Calu3 (cell line): ENCODE measurements around the gene PTPRN2. TPM values are rescaled to one million over a fixed set of nuclear protein-coding genes. Genes with fewer than 3 reads are reported as not detected.

Experiments
- BruUV-seq: library from RNA; stranded (reverse); fragments of 400-500 nt; replicated peaks from 2 replicates; lab custom pipeline; 2021; lab: Mats Ljungman, UMichigan
- CTCF ChIA-PET: fragments of 300-600 bp; sonication (Branson Sonifier 250); formaldehyde crosslinking; loops from one replicate; lab custom pipeline; 2022; ENCODE audit warnings: antibody characterized with exemption; lab: Charles Lee
- DNase-seq: peaks from one replicate; pipeline ENCODE4 v3.0.0; 2022
- H3K27ac Mint-ChIP-seq: one replicate; pipeline ENCODE4 v1.8.0; 2022; ENCODE audit warnings: mixed read lengths; ENCODE audit not compliant: unreplicated experiment
- H3K27me3 Mint-ChIP-seq: one replicate; pipeline ENCODE4 v1.8.0; 2022; ENCODE audit warnings: mixed read lengths; ENCODE audit not compliant: unreplicated experiment
- H3K36me3 Mint-ChIP-seq: one replicate; pipeline ENCODE4 v1.8.0; 2022; ENCODE audit warnings: mild to moderate bottlenecking, moderate library complexity, mixed read lengths; ENCODE audit not compliant: insufficient read depth, unreplicated experiment
- H3K4me1 Mint-ChIP-seq: one replicate; pipeline ENCODE4 v1.8.0; 2022; ENCODE audit warnings: mild to moderate bottlenecking, low read depth, mixed read lengths; ENCODE audit not compliant: unreplicated experiment
- H3K4me3 Mint-ChIP-seq: one replicate; pipeline ENCODE4 v1.8.0; 2022; ENCODE audit warnings: mild to moderate bottlenecking, low read depth, moderate library complexity, mixed read lengths; ENCODE audit not compliant: unreplicated experiment
- H3K9me3 Mint-ChIP-seq: one replicate; pipeline ENCODE4 v1.8.0; 2022; ENCODE audit warnings: low read depth, mixed read lengths; ENCODE audit not compliant: unreplicated experiment
- intact Hi-C: fragments of 100-400 bp; cut with micrococcal nuclease; formaldehyde crosslinking; loops from one replicate; pipeline ENCODE4 v1.10.0; 2022; ENCODE audit not compliant: unreplicated experiment
- total RNA-seq: library from RNA; stranded (reverse); gene quantifications from 2 replicates; pipeline ENCODE4 v1.2.3, GENCODE V29; 2022
- TF ChIP-seq, protein P1 (sequence below): fragments of 200-600 bp; IDR thresholded peaks from one replicate; pipeline ENCODE4 v1.8.0; 2022; ENCODE audit warnings: antibody characterized with exemption; ENCODE audit not compliant: unreplicated experiment

The PTPRN2 gene
- total RNA-seq, 1 experiment from 2014 or later: 2.0 TPM

DNA sequence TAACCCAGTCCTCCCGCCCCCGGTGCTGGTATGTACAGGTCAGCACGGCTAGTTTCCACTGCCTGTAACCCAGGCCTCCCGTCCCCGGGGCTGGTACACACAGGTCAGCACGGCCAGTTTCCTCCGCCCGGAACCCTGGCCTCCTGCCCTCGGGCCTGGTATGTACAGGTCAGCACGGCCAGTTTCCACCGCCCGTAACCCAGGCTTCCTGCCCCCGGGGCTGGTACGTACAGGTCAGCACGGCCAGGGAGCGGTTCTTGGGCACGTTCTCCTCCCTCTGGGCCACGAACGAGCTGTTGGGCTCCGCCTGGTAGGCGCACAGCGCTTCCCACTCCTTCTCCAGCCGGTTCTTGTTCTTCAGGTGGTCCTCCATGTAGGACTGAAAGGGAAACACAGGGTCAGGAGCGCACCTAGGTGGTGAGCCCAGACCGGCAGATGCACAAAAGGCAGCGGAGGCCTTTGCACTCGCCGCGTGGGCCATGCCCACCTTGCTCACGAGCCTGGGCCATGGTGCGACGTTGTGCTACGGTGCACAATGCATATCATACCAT, 966.4 kb downstream of the PTPRN2 start:
- peaks cover 3% of the 10 kb centered on the region for H3K9me3 Mint-ChIP-seq
- intact Hi-C loops: no loop called here
- no peak overlapping the region for H3K27ac Mint-ChIP-seq
- H3K36me3 Mint-ChIP-seq: no peaks in the 10 kb centered on the region
- no peak for DNase-seq
- no TSS peak for BruUV-seq
- H3K27me3 Mint-ChIP-seq: no peaks in the 10 kb centered on the region
- H3K4me3 Mint-ChIP-seq: no peak overlapping the region
- H3K4me1 Mint-ChIP-seq: no peaks in the 10 kb centered on the region
- CTCF ChIA-PET: no interaction called here
- TF ChIP-seq, protein P1, sequence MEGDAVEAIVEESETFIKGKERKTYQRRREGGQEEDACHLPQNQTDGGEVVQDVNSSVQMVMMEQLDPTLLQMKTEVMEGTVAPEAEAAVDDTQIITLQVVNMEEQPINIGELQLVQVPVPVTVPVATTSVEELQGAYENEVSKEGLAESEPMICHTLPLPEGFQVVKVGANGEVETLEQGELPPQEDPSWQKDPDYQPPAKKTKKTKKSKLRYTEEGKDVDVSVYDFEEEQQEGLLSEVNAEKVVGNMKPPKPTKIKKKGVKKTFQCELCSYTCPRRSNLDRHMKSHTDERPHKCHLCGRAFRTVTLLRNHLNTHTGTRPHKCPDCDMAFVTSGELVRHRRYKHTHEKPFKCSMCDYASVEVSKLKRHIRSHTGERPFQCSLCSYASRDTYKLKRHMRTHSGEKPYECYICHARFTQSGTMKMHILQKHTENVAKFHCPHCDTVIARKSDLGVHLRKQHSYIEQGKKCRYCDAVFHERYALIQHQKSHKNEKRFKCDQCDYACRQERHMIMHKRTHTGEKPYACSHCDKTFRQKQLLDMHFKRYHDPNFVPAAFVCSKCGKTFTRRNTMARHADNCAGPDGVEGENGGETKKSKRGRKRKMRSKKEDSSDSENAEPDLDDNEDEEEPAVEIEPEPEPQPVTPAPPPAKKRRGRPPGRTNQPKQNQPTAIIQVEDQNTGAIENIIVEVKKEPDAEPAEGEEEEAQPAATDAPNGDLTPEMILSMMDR: no peak

DNA sequence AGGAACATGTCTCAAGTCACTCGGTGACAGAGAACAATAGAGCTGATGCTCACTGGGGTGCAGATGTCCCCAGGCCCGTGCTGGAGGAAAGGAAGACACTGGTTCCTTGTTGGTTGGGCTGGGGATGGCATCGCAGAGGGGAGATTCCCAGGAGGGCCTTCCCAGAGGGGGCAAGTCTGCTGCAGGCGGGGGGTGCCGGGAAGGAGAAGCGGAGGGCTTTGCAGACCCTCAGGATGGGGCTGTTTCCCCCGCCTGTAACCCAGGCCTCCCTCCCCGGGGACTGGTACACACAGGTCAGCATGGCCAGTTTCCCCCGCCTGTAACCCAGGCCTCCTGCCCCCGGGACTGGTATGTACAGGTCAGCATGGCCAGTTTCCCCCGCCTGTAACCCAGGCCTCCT, 967.0 kb downstream of the PTPRN2 start:
- CTCF ChIA-PET: no interaction called here
- TF ChIP-seq, protein P1: no peak
- Mint-ChIP-seq H3K9me3 (peaks cover 3% of the 10 kb centered on the region), H3K4me3 (no peak overlapping the region), H3K36me3 (no peaks in the 10 kb centered on the region), H3K27ac (no peak overlapping the region), H3K4me1 (no peaks in the 10 kb centered on the region), H3K27me3 (no peaks in the 10 kb centered on the region)
- intact Hi-C loops: no loop called here
- BruUV-seq: no TSS peak
- DNase-seq: no peak

DNA sequence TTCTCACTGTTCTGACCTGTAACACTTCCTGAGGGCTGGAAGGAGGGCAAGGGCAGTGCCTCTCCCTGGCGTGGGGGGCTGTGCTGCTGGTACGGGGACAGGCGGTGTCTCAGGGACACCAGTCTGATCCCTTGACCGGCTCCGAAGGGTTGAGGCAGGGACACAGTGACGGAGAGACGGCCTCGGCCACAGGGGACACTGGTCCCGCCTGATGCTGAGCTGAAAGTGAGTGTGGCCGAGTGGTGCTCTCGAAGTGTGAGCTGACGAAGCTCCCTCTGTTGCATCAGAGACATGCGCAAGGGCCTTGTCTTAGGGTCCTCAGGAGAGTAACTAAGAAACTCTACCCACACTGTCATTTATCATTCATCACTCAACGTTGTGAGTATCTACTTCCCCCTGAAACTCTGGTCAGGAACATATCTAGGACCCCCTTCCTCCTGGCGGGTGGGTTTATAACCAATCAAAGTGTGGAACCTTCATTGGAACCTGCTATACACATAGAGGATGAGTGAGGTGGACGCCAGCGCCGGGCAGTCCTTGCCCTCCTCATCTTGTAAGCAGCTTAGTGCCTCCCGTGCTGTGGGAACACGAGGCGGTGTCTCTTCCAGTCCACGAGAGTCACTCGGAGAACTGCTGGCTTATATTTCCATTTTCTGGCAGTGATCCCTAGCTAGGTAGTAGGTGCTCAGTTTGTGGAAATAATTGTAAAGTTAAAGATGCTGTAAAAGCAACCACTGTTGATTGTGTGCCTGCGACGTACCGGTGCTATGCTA, 967.7 kb downstream of the PTPRN2 start:
- TF ChIP-seq, protein P1: no peak
- BruUV-seq: no TSS peak
- Mint-ChIP-seq H3K4me3 (no peak overlapping the region), H3K27ac (no peak overlapping the region), H3K27me3 (no peaks in the 10 kb centered on the region), H3K9me3 (peaks cover 3% of the 10 kb centered on the region), H3K36me3 (no peaks in the 10 kb centered on the region), H3K4me1 (no peaks in the 10 kb centered on the region)
- no peak for DNase-seq
- intact Hi-C loops: no loop called here
- CTCF ChIA-PET: no interaction called here

DNA sequence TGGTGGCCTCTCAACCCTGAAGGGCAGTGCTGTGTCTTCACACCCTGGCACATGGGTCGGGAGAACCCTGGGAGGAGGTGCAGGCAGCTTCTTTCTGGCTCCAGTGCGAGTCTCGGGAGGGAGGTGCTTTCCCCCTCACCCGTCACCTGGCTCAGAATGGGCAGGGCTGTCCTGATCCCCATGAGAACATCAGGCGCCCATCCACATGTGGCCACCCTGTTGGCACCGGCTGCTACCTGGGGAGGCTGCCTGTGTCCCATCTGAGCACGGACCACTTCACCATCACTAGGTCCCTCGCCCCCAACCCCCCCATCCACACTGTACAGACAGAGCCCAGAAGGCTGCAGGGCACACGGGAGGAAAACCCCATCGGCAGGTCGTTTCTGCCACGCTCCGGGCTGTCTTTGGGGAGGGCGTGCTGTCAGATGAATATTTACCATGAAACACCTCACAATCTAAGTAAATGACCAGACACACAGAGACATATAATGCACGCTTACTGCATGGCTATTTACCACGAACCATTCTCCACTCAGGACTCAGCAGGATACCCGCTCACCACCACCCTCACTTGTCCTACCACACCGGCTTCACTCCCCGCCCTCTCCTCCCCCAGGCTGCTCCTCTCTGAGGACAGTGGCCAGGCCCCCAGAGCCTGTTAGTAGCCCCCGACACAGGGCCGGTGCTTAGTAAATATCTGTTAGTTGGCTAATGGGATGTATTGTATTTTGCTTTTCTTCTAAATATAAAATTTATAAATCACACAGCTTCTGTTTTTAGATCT, 968.6 kb downstream of the PTPRN2 start:
- H3K36me3 Mint-ChIP-seq: no peaks in the 10 kb centered on the region
- peaks cover 3% of the 10 kb centered on the region for H3K9me3 Mint-ChIP-seq
- CTCF ChIA-PET: no interaction called here
- no peak for DNase-seq
- no TSS peak for BruUV-seq
- TF ChIP-seq, protein P1: no peak
- no peak overlapping the region for H3K27ac Mint-ChIP-seq
- H3K4me3 Mint-ChIP-seq: no peak overlapping the region
- intact Hi-C loops: no loop called here
- H3K4me1 Mint-ChIP-seq: no peaks in the 10 kb centered on the region
- no peaks in the 10 kb centered on the region for H3K27me3 Mint-ChIP-seq
